Choroid plexus epithelial cell (primary cell): ENCODE results near the gene ENAH.
A peak's percentile ranks its signal among the peaks of the same experiment; 100 is the strongest.
"Not testable (repeated sequence)": the region's sequence is repeated elsewhere in the genome, so short reads cannot be mapped to it uniquely, and the experiment has no call there.

Experiments
- DNase-seq: peaks from one replicate; pipeline ENCODE4 v3.0.0-alpha.2; 2010; ENCODE audit warnings: low read depth
- H3K4me3 ChIP-seq: 2 replicates; pipeline ENCODE4 v1.5.1; 2011; ENCODE audit warnings: low read depth, mild to moderate bottlenecking, control low read depth, low read length, moderate library complexity
- TF ChIP-seq, protein P1 (sequence below): conservative IDR thresholded peaks from 2 replicates; pipeline ENCODE4 v1.5.1; 2011; ENCODE audit warnings: low read depth, mild to moderate bottlenecking, control low read depth, inconsistent platforms, low read length, moderate library complexity

The ENAH gene

DNA sequence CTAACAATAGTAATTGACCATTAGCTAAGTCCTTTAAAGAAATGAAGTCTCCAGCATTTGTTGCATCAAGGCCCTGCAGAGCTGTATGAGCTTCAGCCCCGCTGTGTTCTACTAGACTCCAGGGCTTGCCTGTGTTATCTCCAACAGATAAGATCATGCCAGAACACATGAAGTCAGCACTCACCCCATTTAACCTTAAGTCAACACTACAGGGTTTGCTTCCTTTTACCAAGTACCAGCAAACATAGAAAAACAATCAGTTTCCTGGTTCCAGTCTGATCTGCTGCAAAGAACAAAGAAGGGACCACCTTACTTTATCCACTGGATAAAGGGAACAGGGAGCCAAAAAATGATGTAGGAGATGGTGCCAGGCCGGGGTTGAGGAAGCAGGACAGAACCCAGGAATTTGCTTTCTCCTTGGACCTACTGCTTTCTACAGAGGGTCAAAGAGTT, 41.3 kb upstream of the ENAH start:
- TF ChIP-seq, protein P1, sequence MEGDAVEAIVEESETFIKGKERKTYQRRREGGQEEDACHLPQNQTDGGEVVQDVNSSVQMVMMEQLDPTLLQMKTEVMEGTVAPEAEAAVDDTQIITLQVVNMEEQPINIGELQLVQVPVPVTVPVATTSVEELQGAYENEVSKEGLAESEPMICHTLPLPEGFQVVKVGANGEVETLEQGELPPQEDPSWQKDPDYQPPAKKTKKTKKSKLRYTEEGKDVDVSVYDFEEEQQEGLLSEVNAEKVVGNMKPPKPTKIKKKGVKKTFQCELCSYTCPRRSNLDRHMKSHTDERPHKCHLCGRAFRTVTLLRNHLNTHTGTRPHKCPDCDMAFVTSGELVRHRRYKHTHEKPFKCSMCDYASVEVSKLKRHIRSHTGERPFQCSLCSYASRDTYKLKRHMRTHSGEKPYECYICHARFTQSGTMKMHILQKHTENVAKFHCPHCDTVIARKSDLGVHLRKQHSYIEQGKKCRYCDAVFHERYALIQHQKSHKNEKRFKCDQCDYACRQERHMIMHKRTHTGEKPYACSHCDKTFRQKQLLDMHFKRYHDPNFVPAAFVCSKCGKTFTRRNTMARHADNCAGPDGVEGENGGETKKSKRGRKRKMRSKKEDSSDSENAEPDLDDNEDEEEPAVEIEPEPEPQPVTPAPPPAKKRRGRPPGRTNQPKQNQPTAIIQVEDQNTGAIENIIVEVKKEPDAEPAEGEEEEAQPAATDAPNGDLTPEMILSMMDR, result no peak
- H3K4me3 ChIP-seq, result no peak overlapping the region
- DNase-seq, result peak; percentile 78

DNA sequence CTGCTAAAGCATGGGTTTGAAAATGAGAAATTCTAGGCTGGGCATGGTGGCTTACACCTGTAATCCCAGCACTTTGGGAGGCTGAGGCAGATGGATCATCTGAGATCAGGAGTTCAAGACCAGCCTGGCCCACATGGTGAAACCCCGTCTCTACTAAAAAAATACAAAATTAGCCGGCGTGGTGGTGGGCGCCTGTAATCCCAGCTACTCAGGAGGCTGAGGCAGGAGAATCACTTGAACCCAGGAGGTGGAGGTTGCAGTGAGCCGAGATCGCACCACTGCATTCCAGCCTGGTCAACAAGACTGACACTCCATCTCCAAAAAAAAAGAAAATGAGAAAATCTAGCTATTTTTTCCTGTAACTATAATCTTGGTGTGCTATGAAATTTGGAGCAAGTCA, 40.8 kb upstream of the ENAH start:
- DNase-seq, H3K4me3 ChIP-seq: not testable (repeated sequence)

DNA sequence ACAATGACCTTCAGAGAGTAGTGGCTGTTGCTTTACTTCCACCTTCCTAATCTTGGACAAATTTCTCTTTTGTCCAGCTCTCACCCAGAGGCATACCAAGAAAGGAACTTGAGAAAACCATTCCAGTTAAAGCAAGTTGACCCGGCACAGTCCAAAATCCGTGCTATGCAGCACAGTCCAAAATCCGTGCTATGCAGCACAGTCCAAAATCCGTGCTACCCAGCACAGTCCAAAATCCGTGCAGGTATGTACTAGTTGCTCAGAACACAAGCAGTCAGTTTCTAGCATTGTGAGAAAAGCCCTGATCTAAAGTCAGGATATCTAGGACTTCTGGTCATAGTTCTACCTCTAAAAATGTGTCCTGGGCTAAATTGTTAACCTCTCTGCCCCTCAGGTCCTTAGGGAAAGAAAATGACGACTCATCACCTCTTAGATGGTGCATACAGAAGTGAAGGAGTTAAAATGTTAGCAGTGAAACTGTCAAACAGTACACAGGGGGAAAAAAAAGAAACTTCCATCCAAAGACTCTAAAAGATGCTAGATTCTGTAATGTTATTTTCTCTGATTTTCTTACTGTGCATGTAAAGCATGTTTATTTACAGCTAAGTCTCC, 40.3 kb upstream of the ENAH start:
- DNase-seq, result no peak
- H3K4me3 ChIP-seq, result no peak overlapping the region
- TF ChIP-seq, protein P1, result no peak

DNA sequence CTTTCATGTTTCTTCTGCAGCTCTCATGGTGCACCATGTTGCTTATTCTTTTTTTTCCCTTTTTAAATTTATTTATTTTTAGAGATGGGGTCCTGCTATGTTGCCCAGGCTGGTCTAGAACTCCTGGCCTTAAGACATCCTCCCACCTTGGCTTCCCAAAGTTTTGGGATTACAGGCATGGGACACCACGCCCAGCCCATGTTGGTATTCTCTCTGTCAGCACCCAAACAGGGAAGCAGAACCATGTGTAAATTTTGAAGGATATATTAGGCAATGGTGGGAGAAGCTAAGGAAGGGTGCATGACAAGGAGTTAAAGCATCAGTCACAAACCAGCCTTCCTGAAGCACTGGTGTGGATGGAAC, 39.6 kb upstream of the ENAH start:
- DNase-seq, result no peak
- no peak overlapping the region for H3K4me3 ChIP-seq
- TF ChIP-seq, protein P1, result no peak

DNA sequence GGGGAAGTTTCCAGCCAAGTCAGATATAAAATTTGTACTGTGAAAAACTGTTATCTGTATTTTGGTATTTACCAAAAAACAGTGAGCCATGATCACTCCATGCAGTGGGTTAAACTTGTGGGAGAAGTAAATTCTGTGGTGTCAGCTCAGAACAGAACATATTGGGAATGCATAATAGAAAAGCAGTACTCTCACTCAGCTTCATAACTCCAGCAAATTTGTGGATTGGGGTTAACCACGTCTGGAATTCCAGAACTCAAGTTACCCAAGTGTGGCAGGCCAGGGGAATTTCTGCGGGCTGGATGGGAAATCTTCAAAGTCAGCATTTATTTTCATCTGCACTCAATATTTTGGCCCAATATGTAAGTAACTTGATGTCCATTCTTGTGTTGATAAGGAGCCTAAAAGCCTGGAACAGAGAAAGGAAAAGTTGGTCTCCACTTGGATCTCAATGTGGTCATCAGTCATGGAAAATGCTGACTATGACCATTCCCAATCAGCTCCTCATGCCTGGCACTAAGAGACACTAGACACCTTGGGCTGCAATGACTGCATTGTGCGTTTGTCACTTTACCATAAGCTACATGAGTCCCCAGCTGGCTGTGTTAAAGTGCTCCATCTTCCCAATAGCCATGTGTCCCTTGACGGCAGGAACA, 39.1 kb upstream of the ENAH start:
- TF ChIP-seq, protein P1, result no peak
- no peak overlapping the region for H3K4me3 ChIP-seq
- DNase-seq, result peak; percentile 70

DNA sequence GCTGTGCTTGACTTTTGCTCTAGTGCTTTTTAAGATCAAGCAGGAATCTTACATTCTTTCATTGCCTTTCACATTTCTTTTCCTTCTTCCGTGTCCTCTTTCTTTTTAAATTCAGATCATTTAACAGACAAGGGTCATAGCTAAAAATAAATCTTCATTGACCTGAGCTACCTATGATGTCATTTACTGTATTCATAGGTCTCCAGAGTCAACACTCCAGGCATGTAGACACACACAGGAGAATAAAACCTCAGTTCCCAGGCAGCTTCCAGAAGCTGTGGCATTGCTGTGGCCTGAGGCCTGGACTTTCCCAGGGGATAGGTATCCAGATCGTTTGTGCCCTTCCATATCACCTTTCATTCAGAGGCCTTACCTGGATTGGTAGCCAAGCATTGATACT, 38.5 kb upstream of the ENAH start:
- TF ChIP-seq, protein P1, result no peak
- no peak overlapping the region for H3K4me3 ChIP-seq
- peak; percentile 54 for DNase-seq

DNA sequence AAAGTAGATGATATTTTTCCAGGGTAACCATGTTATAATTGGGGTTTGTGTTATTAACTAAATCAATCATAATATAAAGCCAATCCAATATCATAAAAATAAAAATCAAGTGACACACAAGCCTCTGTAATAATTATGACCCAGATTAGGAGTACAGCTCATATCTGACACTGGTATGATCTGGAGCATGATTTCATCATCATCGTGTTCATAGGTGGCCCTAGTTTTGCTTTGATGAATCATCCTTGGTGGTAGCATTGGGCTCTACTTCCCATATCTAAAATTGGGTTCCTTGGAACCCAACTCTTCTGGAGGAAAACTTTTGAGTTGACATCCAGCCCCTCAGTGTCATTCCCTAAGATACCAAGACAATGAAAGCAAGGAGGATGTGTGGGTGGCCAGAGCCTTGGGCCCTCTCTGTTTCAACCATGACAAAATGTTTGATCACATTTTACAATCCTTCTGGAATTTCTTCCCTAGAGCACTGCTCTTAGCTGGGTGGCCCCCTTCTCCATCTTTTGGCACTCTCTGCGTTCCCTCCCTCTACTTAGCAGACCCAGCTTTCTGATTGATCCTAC, 37.0 kb upstream of the ENAH start:
- peak; percentile 20 for DNase-seq
- TF ChIP-seq, protein P1, result no peak
- H3K4me3 ChIP-seq, result no peak overlapping the region
